GM12878 (cell line): ENCODE data around the gene CCNJL. TPM values are rescaled to one million over a fixed set of nuclear protein-coding genes. Genes with fewer than 3 reads are reported as not detected.

Experiments
- ATAC-seq: fragments of 200-7000 bp; cut with Tn5 transposase; 3 replicates; pipeline ENCODE4 v1.9.1; 2020; ENCODE audit warnings: mild to moderate bottlenecking, moderate library complexity
- BruUV-seq: library from RNA; stranded (reverse); fragments of 400-500 nt; replicated peaks from 2 replicates; lab custom pipeline; 2021; lab: Mats Ljungman, UMichigan
- CTCF ChIA-PET: fragments of 300-600 bp; sonication (Branson Sonifier 250); formaldehyde crosslinking; extraction: SDS; loops from one replicate; lab custom pipeline; 2021; ENCODE audit warnings: inconsistent platforms; lab: Yijun Ruan, JAX
- POLR2A ChIA-PET: fragments of 350-600 bp; formaldehyde crosslinking; extraction: SDS; loops from one replicate; lab custom pipeline; 2021; ENCODE audit warnings: inconsistent platforms; lab: Charles Lee
- RAD21 ChIA-PET: fragments of 300-600 bp; sonication (Branson Sonifier 250); formaldehyde crosslinking; loops from one replicate; lab custom pipeline; 2023; ENCODE audit warnings: antibody characterized with exemption; ENCODE audit not compliant: unreplicated experiment; lab: Charles Lee
- SMC1A ChIA-PET: fragments of 300-600 bp; sonication (Branson Sonifier 250); formaldehyde crosslinking; loops from one replicate; lab custom pipeline; 2023; ENCODE audit not compliant: unreplicated experiment, uncharacterized antibody; lab: Charles Lee
- DNase-seq: peaks from one replicate; pipeline ENCODE4 v3.0.0-alpha.2; 2011; ENCODE audit warnings: low read depth, low spot score
- FAIRE-seq: peaks from 3 replicates; lab custom pipeline; 2011; peaks lifted over from hg19 to GRCh38; lab: Jason Lieb, UNC
- H2AFZ ChIP-seq: 2 replicates; pipeline ENCODE4 v1.6.0; 2011; ENCODE audit warnings: low read depth, low read length, control low read depth; ENCODE audit not compliant: control insufficient read depth
- H3K27ac ChIP-seq: 2 replicates; pipeline ENCODE4 v1.5.1; 2011; ENCODE audit warnings: control low read depth; ENCODE audit not compliant: control insufficient read depth, insufficient read depth
- H3K27me3 ChIP-seq, 2 experiments: replicated peaks in 1 of 2; 2 replicates each; pipeline versions ENCODE4 v1.6.0 to v1.6.1; 2011; ENCODE audit warnings: low read length in 1 of 2; ENCODE audit not compliant: control insufficient read depth in 2 of 2, insufficient read depth in 2 of 2
- H3K36me3 ChIP-seq, 2 experiments: 2 replicates each; pipeline ENCODE4 v1.5.1; 2011; ENCODE audit warnings: low read length in 1 of 2; ENCODE audit not compliant: control insufficient read depth in 2 of 2, insufficient read depth in 2 of 2
- H3K4me1 ChIP-seq: 2 replicates; pipeline ENCODE4 v1.6.1; 2011; ENCODE audit warnings: mild to moderate bottlenecking, low read length, moderate library complexity, mixed read lengths; ENCODE audit not compliant: control insufficient read depth, insufficient read depth
- H3K4me2 ChIP-seq: 2 replicates; pipeline ENCODE4 v1.6.0; 2011; ENCODE audit warnings: control low read depth; ENCODE audit not compliant: control insufficient read depth, insufficient read depth
- H3K4me3 ChIP-seq: fragments of 200-600 bp; sonication (generic); 2 replicates; pipeline ENCODE4 v1.5.1; 2016
- H3K79me2 ChIP-seq: 2 replicates; pipeline ENCODE4 v1.6.0; 2011; ENCODE audit warnings: low read length; ENCODE audit not compliant: control insufficient read depth, insufficient read depth
- H3K9ac ChIP-seq: 2 replicates; pipeline ENCODE4 v1.8.0; 2011; ENCODE audit warnings: low read length, control low read depth, mixed read lengths; ENCODE audit not compliant: control insufficient read depth, insufficient read depth
- H3K9me3 ChIP-seq: replicated peaks from 3 replicates; pipeline ENCODE4 v1.5.1; 2011; ENCODE audit warnings: mild to moderate bottlenecking, low read length; ENCODE audit not compliant: control insufficient read depth, insufficient read depth
- H4K20me1 ChIP-seq: 2 replicates; pipeline ENCODE4 v1.6.0; 2011; ENCODE audit not compliant: control insufficient read depth, insufficient read depth
- CEBPB ChIP-seq, 2 experiments: fragments of 150-350 bp in 1 of 2; IDR thresholded peaks; 2 replicates each; pipeline ENCODE4 v1.6.1; 2012 to 2014; ENCODE audit warnings: low read depth in 2 of 2, low read length in 2 of 2, borderline replicate concordance in 1 of 2, inconsistent platforms in 1 of 2
- FOS ChIP-seq: IDR thresholded peaks from 3 replicates; pipeline ENCODE4 v1.6.1; 2011; ENCODE audit warnings: borderline replicate concordance; ENCODE audit not compliant: insufficient read length; ENCODE audit errors: extremely low read depth
- FOXK2 ChIP-seq: fragments of 450-650 bp; IDR thresholded peaks from 2 replicates; pipeline ENCODE4 v1.6.1; 2017; ENCODE audit warnings: mild to moderate bottlenecking, moderate library complexity
- HDGF ChIP-seq: fragments of 450-650 bp; IDR thresholded peaks from 2 replicates; pipeline ENCODE4 v1.6.1; 2016; ENCODE audit warnings: antibody characterized with exemption
- JUND ChIP-seq: IDR thresholded peaks from 2 replicates; pipeline ENCODE4 v1.6.1; 2012; ENCODE audit warnings: low read depth, mild to moderate bottlenecking, low read length, improper control_type of control experiment, moderate library complexity
- KAT2A ChIP-seq: conservative IDR thresholded peaks from 2 replicates; pipeline ENCODE4 v1.6.1; 2011; ENCODE audit warnings: low read depth, low read length; ENCODE audit not compliant: control insufficient read depth
- KLF5 ChIP-seq: fragments of 450-650 bp; IDR thresholded peaks from 2 replicates; pipeline ENCODE4 v1.6.1; 2014; ENCODE audit warnings: mild to moderate bottlenecking; ENCODE audit not compliant: partially characterized antibody
- MTA3 ChIP-seq: IDR thresholded peaks from 2 replicates; pipeline ENCODE4 v1.6.1; 2012; ENCODE audit warnings: low read length, inconsistent platforms, borderline replicate concordance
- SIX5 ChIP-seq: IDR thresholded peaks from 2 replicates; pipeline ENCODE4 v1.6.1; 2011; ENCODE audit warnings: mild to moderate bottlenecking, low read depth, low read length, moderate library complexity; ENCODE audit not compliant: severe bottlenecking
- SPI1 ChIP-seq: IDR thresholded peaks from 2 replicates; pipeline ENCODE4 v1.6.1; 2011; ENCODE audit warnings: low read depth, mild to moderate bottlenecking, low read length, moderate library complexity, borderline replicate concordance; ENCODE audit not compliant: insufficient read depth
- WRNIP1 ChIP-seq: IDR thresholded peaks from 2 replicates; pipeline ENCODE4 v1.6.1; 2011; ENCODE audit warnings: low read depth, low read length, improper control_type of control experiment, borderline replicate concordance
- ZNF274 ChIP-seq: IDR thresholded peaks from one replicate; pipeline ENCODE4 v1.8.0; 2011; ENCODE audit not compliant: insufficient read length, insufficient read depth
- WGBS: methylation state at CpG from one replicate; pipeline ENCODE4 v1.1.6; 2016; ENCODE audit warnings: low lambda C conversion rate; ENCODE audit not compliant: insufficient replicate concordance, insufficient coverage; ENCODE audit errors: missing lambda C conversion rate; 5-methylcytosine and 5-hydroxymethylcytosine counted together
- in situ Hi-C: fragments of 300-500 bp; cut with MboI; formaldehyde crosslinking; loops from 9 replicates; pipeline ENCODE4 v1.14.3; 2018; ENCODE audit warnings: mixed read lengths
- intact Hi-C: fragments of 100-400 bp; cut with micrococcal nuclease; formaldehyde crosslinking; loops from one replicate; pipeline ENCODE4 v1.14.2; 2022; ENCODE audit not compliant: unreplicated experiment
- polyA plus RNA-seq, 11 experiments: library from polyadenylated mRNA; depleted of rRNA in 4 of 11; unstranded in 6 of 11; stranded (reverse) in 5 of 11; fragments of >200 nt; fragmentation: Nextera tagmentation in 4 of 11; fragmentation: Illumina TruSeq in 1 of 11; extraction: Ambion mirVana in 4 of 11; extraction: Trizol in 1 of 11; gene quantifications; 1 replicate in 1 of 11; 2 replicates in 10 of 11; pipeline versions ENCODE4 v1.2.1 to v1.2.3, GENCODE V29; 2011 to 2016; ENCODE audit warnings: inconsistent platforms in 2 of 11, missing spikeins in 2 of 11, low read depth in 1 of 11
- total RNA-seq, 4 experiments: library from RNA; depleted of rRNA in 3 of 4; stranded (reverse); fragments of >200 nt in 3 of 4; fragmentation: Illumina TruSeq in 1 of 4; extraction: Trizol in 1 of 4; gene quantifications; 2 replicates each; pipeline versions ENCODE4 v1.2.1 to v1.2.3, GENCODE V29; 2013 to 2021
- TF ChIP-seq, protein P1 (sequence below): IDR thresholded peaks from 2 replicates; pipeline ENCODE4 v1.6.1; 2011; ENCODE audit warnings: low read depth, low read length, improper control_type of control experiment, borderline replicate concordance
- TF ChIP-seq, protein P2 (sequence below): IDR thresholded peaks from 2 replicates; pipeline ENCODE4 v1.6.1; 2012; ENCODE audit warnings: low read length, inconsistent platforms

CCNJL gene
- total and polyA plus RNA-seq, 10 of the 15 experiments (the other 5 are each of a cell fraction or from before 2014, with no cell fraction given): 0.09 to 0.20 (median 0.10) TPM; not detected in 7

DNA sequence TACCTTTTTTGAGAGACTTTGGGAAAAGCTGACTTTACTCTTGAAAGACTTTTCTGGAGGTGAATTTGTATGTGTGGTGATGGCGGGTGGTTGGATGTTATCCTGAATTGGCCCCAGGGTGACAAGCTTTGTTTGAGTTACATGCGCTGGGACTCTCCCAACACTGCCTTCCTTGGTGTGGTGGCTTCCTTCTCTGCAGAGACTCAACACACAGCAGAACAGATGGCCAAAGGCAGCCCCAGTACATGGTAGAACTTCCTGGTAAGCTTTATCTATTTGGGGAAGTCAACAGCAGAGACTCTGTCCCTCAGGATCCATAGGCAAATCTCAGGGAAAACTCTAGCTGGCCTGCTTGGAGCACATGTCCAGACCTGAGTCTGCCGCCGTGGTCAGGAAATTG is 39.9 kb upstream of the CCNJL start:
- ChIA-PET POLR2A (no interaction called here), CTCF (interaction anchor here (0.6 to 1.0 kb wide), 3 partner anchors 26 to 173 kb away, joined by 3 to 5 read pairs (median 3); no protein-coding TSS in a partner anchor), SMC1A (interaction anchor here (1.2 to 1.9 kb wide), 4 partner anchors 9 to 331 kb away, joined by 3 to 4 read pairs (median 4); no protein-coding TSS in a partner anchor), RAD21 (interaction anchor here (1.0 kb wide), 1 partner anchor 331 kb away, joined by 3 read pairs; no protein-coding TSS in a partner anchor)
- Histone ChIP-seq H3K9ac (no peak overlapping the region), H3K4me2 (no peak overlapping the region), H3K27me3 (no peaks in the 10 kb centered on the region; a peak in 1 of 4 replicates), H3K79me2 (no peaks in the 10 kb centered on the region), H4K20me1 (no peaks in the 10 kb centered on the region), H3K9me3 (no peaks in the 10 kb centered on the region), H3K27ac (no peak overlapping the region), H3K4me1 (no peaks in the 10 kb centered on the region), H2AFZ (no peak overlapping the region), H3K36me3 (no peaks in the 10 kb centered on the region), H3K4me3 (no peak overlapping the region)
- DNase-seq (no peak), FAIRE-seq (no peak), ATAC-seq (no peak)
- 64% methylated on average over 4 of the region's 4 CpGs for WGBS
- in situ Hi-C loops: no loop called here
- TF ChIP-seq, protein P1, sequence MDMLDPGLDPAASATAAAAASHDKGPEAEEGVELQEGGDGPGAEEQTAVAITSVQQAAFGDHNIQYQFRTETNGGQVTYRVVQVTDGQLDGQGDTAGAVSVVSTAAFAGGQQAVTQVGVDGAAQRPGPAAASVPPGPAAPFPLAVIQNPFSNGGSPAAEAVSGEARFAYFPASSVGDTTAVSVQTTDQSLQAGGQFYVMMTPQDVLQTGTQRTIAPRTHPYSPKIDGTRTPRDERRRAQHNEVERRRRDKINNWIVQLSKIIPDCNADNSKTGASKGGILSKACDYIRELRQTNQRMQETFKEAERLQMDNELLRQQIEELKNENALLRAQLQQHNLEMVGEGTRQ: no peak
- TF ChIP-seq KLF5: no peak
- no peak for TF ChIP-seq FOS
- TF ChIP-seq, protein P2, sequence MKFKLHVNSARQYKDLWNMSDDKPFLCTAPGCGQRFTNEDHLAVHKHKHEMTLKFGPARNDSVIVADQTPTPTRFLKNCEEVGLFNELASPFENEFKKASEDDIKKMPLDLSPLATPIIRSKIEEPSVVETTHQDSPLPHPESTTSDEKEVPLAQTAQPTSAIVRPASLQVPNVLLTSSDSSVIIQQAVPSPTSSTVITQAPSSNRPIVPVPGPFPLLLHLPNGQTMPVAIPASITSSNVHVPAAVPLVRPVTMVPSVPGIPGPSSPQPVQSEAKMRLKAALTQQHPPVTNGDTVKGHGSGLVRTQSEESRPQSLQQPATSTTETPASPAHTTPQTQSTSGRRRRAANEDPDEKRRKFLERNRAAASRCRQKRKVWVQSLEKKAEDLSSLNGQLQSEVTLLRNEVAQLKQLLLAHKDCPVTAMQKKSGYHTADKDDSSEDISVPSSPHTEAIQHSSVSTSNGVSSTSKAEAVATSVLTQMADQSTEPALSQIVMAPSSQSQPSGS: no peak
- no peak for TF ChIP-seq KAT2A
- no peak for TF ChIP-seq SPI1
- no peak for TF ChIP-seq FOXK2
- no peak for TF ChIP-seq WRNIP1
- TF ChIP-seq JUND: no peak
- no peak for TF ChIP-seq ZNF274
- TF ChIP-seq SIX5: no peak
- TF ChIP-seq MTA3: no peak
- TF ChIP-seq HDGF: no peak
- no peak for TF ChIP-seq CEBPB (IDR thresholded peaks at IDR 0.05; ENCODE audit: borderline replicate concordance in 1 of 2, low read depth in 2 of 2, low read length in 2 of 2)
- intact Hi-C loops: no loop called here
- no TSS peak for BruUV-seq
